HepG2 (cell line): ENCODE measurements around the gene C11orf42. TPM values are rescaled to one million over a fixed set of nuclear protein-coding genes. Genes with fewer than 3 reads are reported as not detected.

ENCODE experiments used
- ARID4A ChIP-seq: sonication (generic); formaldehyde crosslinking; IDR thresholded peaks from 2 replicates; pipeline ENCODE4 v1.5.0; 2020; ENCODE audit warnings: mild to moderate bottlenecking, missing genetic modification reagents, borderline replicate concordance
- HOXA5 ChIP-seq: sonication (generic); formaldehyde crosslinking; IDR thresholded peaks from 2 replicates; pipeline ENCODE4 v1.4.0; 2020; ENCODE audit warnings: missing genetic modification reagents
- MYNN ChIP-seq: sonication (generic); formaldehyde crosslinking; IDR thresholded peaks from 2 replicates; pipeline ENCODE4 v1.4.0; 2020; ENCODE audit warnings: mild to moderate bottlenecking, low read depth, missing genetic modification reagents
- PBX2 ChIP-seq: IDR thresholded peaks from 2 replicates; pipeline ENCODE4 v1.6.1; 2016; ENCODE audit warnings: control low read depth
- RNF219 ChIP-seq: sonication (generic); formaldehyde crosslinking; IDR thresholded peaks from 2 replicates; pipeline ENCODE4 v1.5.0; 2020; ENCODE audit warnings: mild to moderate bottlenecking, missing genetic modification reagents
- TEAD3 ChIP-seq: optimal IDR thresholded peaks from 2 replicates; pipeline ENCODE3; 2016; ENCODE audit warnings: borderline replicate concordance
- TEF ChIP-seq: sonication (generic); formaldehyde crosslinking; IDR thresholded peaks from 2 replicates; pipeline ENCODE4 v1.5.0; 2020; ENCODE audit warnings: missing genetic modification reagents
- TIGD3 ChIP-seq: sonication (generic); formaldehyde crosslinking; IDR thresholded peaks from 2 replicates; pipeline ENCODE4 v1.5.1; 2020; ENCODE audit warnings: mild to moderate bottlenecking, missing genetic modification reagents, borderline replicate concordance
- ZNF407 ChIP-seq: sonication (generic); formaldehyde crosslinking; IDR thresholded peaks from one replicate; pipeline ENCODE4 v1.5.1; 2020; ENCODE audit warnings: mild to moderate bottlenecking, missing genetic modification reagents; ENCODE audit errors: not compliant biosample characterization
- polyA plus RNA-seq, 8 experiments: library from polyadenylated mRNA; depleted of rRNA in 3 of 8; stranded (reverse) in 7 of 8; unstranded in 1 of 8; fragments of >200 nt; fragmentation: Illumina TruSeq in 4 of 8; extraction: Trizol in 4 of 8; gene quantifications; 2 replicates each; pipeline versions ENCODE4 v1.2.1 to v1.2.3, GENCODE V29; 2011 to 2016; ENCODE audit warnings: low read depth in 4 of 8, missing spikeins in 1 of 8, mixed read lengths in 1 of 8; ENCODE audit not compliant: insufficient read depth in 1 of 8
- total RNA-seq, 5 experiments: library from RNA; depleted of rRNA; stranded (reverse); fragments of >200 nt; fragmentation: Illumina TruSeq; extraction: Trizol; gene quantifications; 2 replicates each; pipeline ENCODE4 v1.2.3, GENCODE V29; 2016; ENCODE audit warnings: low read depth in 1 of 5

Gene C11orf42
- total and polyA plus RNA-seq, 2 of the 13 experiments (the other 11 are each of a cell fraction or from before 2014, with no cell fraction given) = not detected

GRCh38 chr11:6234387-6235107, 29.2 kb downstream of the C11orf42 start, which contains the start of gene FHIP1B (continued):
- peak; percentile 95 for TF ChIP-seq ARID4A
- TF ChIP-seq MYNN (CRISPR knock-in tag) = no peak
- no peak for TF ChIP-seq TEAD3 (CRISPR knock-in tag)
- TF ChIP-seq HOXA5 (CRISPR knock-in tag) = no peak
- TF ChIP-seq TEF (CRISPR knock-in tag) = no peak
- TF ChIP-seq RNF219 (CRISPR knock-in tag) = no peak
- no peak for TF ChIP-seq ZNF407 (CRISPR knock-in tag)
- no peak for TF ChIP-seq TIGD3 (CRISPR knock-in tag)
- no peak for TF ChIP-seq PBX2 (CRISPR knock-in tag)
